Astrocyte of the spinal cord (primary cell): ENCODE measurements around the gene PLA2G4D.
"Not testable (repeated sequence)": the region's sequence is repeated elsewhere in the genome, so short reads cannot be mapped to it uniquely, and the experiment has no call there.

Source experiments
- DNase-seq: peaks from one replicate; pipeline ENCODE4 v3.0.0; 2011; ENCODE audit warnings: low read depth, low spot score
- H3K4me3 ChIP-seq: 2 replicates; pipeline ENCODE4 v1.5.1; 2011; ENCODE audit warnings: low read depth, mild to moderate bottlenecking, low read length, moderate library complexity
- CTCF ChIP-seq: IDR thresholded peaks from 2 replicates; pipeline ENCODE4 v1.5.1; 2012; ENCODE audit warnings: low read depth, mild to moderate bottlenecking, low read length, inconsistent platforms
- in situ Hi-C: cut with HindIII; loops from 2 replicates; pipeline ENCODE4 v1.10.0; 2017; ENCODE audit warnings: low sequenced_read_pairs

PLA2G4D gene

GRCh38 chr15:42093966-42094365 lies 396 bp downstream of the PLA2G4D start:
- no peak overlapping the region for H3K4me3 ChIP-seq
- DNase-seq, result no peak
- no peak for TF ChIP-seq CTCF
- in situ Hi-C loops, result no loop called here

GRCh38 chr15:42092398-42093318 lies 1.7 kb downstream of the PLA2G4D start:
- DNase-seq, result no peak
- TF ChIP-seq CTCF, result no peak
- no peak overlapping the region for H3K4me3 ChIP-seq
- in situ Hi-C loops, result no loop called here

GRCh38 chr15:42091753-42092397 lies 2.5 kb downstream of the PLA2G4D start:
- in situ Hi-C loops, DNase-seq, H3K4me3 ChIP-seq: not testable (repeated sequence)

- in situ Hi-C loops, result no loop called here
- DNase-seq, result no peak
- TF ChIP-seq CTCF, result no peak
- H3K4me3 ChIP-seq, result no peak overlapping the region
These were observed 3.6 kb downstream of the PLA2G4D start for GRCh38 chr15:42090781-42091180.

- no peak for DNase-seq
These were observed 4.0 kb downstream of the PLA2G4D start for GRCh38 chr15:42090370-42090769.

GRCh38 chr15:42089942-42090341 lies 4.4 kb downstream of the PLA2G4D start:
- in situ Hi-C loops, result no loop called here
- no peak for TF ChIP-seq CTCF
- no peak for DNase-seq
- no peak overlapping the region for H3K4me3 ChIP-seq

More at GRCh38 chr15:42090370-42090769, 4.0 kb downstream of the PLA2G4D start:
- no peak overlapping the region for H3K4me3 ChIP-seq
- in situ Hi-C loops, result no loop called here
- no peak for TF ChIP-seq CTCF
